Suprapubic skin (tissue), 4 donors: ENCODE results near the gene UBQLN4.

Source experiments
- CTCF ChIP-seq, 2 donors: fragments of 200-600 bp in 1 of 2; fragments of 450-650 bp in 1 of 2; sonication (generic) in 1 of 2; IDR thresholded peaks; one replicate each; pipeline ENCODE4 v1.5.1; 2016 to 2019; ENCODE audit warnings: antibody characterized with exemption in 2 of 2, mild to moderate bottlenecking in 1 of 2, moderate library complexity in 1 of 2
- EP300 ChIP-seq: sonication (generic); formaldehyde crosslinking; IDR thresholded peaks from one replicate; pipeline ENCODE4 v1.6.1; 2017; ENCODE audit warnings: antibody characterized with exemption
- POLR2A ChIP-seq, 2 donors: fragments of 450-650 bp; IDR thresholded peaks; one replicate each; pipeline ENCODE4 v1.6.1; 2017; ENCODE audit warnings: antibody characterized with exemption in 2 of 2, mild to moderate bottlenecking in 2 of 2, moderate library complexity in 2 of 2
- POLR2AphosphoS5 ChIP-seq, 3 donors: sonication (generic); formaldehyde crosslinking; IDR thresholded peaks; one replicate each; pipeline ENCODE4 v1.6.1; 2017; ENCODE audit warnings: antibody characterized with exemption in 3 of 3

DNA sequence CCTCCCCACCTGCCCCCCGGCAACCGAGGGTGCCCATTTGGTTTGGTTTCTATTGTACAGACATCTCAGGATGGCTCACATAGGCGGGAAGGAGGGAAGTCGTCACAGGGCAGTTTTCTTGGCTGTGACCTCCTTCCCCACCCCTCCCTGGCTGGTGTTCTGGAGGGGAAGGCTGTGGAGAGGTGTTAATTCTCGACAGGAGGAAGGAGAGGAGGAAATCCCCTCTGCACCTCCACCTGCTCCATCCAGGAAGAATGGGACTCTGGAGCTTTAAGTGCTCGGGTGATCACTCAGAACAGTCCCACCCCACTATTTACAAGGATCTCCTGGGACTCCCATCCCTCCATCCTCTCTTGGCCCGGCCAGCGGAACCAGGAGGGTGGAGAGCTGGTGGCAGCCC is 21.1 kb upstream of the UBQLN4 start:
- TF ChIP-seq CTCF (IDR thresholded peaks at IDR 0.05), result no peak
- TF ChIP-seq POLR2A (IDR thresholded peaks at IDR 0.05), result no peak
- TF ChIP-seq EP300, result no peak
- TF ChIP-seq POLR2AphosphoS5 (IDR thresholded peaks at IDR 0.05), result no peak
